ENCODE measurements around the gene SEC24D.
"Not testable (repeated sequence)": the region's sequence is repeated elsewhere in the genome, so short reads cannot be mapped to it uniquely, and the experiment has no call there.

The SEC24D gene

DNA sequence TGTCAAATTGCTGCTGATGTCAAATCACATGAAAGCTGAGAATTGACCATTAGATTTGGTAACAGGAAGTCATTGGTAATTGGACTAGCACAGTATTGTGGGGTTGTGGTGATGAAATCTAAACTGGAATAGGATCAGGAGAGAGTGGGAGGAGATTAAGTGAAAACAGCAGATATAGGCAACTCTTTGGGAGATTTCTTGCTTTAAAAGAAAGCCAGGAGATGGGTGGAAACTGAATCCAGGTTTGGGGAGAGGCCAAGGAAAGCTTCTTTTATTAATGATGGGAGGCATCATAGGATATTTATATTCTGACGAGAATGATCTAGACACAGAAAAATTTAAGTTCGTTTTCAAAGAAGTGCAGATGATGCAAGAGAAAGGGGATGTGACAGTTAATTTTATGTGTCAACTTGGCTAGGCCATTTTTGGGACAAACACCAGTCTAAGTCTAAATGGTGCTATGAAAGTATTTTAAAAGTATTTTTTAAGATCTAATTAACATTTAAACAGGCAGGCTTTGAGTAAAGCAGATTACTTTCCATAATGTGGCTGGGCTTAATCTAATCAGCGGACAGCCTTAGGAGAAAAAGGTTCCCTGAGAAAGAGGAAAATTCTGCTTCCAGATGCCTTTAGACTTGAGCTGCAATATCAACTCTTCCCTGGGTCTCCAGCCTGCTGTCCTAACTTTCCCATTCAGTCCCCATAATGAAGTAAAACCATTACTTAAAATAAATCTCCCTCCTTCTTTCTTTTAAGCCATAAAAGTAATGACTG lies 24.7 kb downstream of the SEC24D start:
- DNase-seq, result no peak

DNA sequence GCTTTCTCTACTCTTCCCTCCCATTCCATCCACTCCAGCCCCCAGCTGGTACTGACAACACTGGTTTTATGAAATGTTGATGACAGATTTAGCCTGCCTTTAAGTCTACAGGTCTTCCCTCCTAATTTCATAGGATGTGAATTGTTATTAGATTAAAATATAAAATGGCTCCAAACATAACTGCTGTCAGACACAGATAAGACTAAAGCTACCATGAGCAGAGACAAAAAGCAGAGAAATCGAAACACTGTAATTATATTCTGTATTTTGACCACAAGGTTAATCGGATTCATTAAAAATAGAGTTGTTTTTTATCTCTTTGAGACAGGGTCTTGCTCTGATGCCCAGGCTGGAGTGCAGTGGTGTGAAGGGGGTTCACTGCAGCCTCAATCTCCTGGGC lies 28.3 kb downstream of the SEC24D start:
- DNase-seq, result no peak

DNA sequence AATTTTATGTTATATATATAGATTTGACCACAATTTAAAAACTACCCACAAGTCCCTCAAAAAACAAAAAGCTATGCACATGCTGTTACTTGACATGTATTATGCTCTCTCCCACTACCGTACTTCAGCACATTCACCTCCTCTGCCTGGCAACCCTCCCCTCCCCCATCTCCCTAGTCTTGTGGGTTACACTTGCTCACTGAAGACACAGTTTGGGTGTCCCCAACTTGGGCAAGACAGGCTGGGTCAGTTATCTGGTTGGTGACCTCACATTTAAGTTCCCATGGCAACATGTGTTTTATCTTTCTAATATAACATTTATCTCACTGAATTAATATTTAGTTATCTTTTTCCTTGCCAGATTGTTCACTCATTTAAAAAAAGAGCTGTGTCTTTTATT lies 32.7 kb downstream of the SEC24D start:
- DNase-seq, result no peak

DNA sequence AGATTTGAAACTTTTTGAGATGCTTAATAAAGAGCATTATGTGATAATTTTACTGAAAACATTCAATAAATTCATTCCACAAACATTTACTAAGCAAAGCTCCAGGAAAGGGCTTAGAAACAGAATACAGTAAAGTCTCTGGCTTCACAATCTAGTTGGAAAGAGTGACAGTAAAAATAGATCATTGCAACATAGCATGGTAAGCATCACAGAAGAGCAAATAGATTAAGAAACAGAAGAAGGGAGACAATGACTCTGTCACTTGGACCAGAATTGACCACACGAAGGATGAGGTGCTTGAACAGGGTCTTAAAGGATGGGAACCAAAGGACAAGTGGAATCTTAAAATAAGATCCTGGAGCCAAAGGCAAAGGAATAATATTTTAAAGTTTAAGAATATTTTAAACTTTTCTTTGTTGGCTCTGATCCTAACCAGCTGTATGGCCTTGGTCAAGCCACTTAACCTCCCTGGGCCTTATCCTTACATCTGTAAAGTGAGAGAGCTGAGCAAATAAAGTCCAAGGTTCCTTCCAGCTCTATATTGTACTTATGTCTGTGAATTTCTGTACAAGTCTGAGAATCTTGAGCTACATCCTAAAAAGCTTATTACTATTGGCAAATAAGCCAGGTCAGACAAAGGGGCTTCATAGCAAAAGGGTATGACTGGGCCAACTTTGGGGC lies 33.9 kb downstream of the SEC24D start:
- DNase-seq, result no peak

DNA sequence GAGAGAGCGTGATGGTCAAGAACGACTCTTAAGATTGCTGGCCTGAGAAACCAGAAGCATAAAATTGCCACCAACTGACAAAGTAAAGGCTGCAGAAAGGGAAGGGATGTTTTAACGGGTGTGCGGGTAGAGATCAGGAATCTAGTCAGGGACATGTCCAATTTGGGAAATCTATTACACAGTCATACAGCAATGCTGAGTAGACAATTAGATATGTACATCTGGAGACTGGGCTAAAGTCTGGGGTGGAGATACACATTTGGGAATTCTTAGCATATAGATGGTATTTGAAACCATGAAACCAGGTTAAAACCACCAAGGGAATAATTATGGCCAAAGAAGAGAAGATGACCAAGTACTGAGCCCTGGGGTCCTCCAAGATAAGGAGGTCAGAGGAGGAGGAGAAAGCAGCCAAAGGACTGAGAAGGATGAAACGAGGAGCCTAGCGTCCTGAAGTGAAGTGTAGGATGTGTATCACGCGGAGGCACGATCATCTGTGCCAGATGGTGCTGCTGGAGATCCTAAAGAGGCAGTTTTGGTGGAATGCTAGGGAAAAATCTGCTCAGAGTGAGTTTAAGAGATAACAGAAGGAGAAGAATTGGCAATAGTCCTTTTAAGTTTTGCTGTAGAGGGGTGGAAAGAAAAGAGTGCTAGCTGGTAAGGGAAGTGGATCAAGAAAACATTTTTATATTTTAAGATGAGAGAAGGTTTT lies 36.5 kb downstream of the SEC24D start:
- no peak for DNase-seq

DNA sequence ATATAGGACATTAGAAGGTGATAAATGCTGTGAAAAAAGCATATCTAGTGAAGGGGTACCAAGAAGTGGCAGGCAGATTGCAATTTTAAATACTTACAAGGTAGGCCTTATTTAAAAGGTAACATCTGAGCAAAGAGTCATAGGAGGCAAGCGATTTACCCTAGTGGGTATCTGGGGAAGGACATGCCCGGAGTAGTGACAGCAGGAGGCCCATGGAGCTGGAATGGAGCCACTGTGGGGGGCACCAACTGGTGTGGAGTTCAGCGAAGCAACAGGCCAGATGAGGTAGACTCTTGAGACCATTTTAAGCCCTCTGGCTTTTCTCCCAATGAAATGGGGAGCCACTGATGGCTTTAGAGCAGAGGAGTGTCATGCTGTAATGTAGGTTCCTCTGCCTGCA lies 37.3 kb downstream of the SEC24D start:
- DNase-seq, result no peak

DNA sequence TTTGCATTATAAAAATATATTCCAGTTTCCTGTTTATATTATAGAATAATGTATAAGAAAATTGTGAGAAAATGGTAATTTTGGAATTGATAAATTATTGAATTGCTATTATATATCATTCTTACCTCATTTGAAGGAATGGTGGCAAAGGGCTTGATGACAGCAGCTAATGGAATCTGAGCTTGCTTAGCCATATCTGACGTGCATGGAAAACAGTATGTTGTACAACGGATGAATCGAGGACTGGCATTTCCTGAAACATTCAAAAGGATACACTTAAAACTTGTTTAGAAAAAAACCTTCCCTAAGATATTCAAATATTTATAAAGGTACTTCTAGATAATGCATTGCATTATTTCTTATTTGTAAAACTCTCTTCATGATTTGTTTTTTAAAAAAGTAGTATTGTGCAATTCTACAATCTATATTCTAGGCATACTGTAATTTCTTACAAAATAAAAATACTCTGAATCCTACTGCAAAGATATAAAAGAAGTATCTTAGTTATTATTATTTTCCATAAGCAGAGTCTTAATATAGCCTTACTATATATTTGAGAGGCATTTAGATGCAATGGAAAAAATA lies 38.3 kb downstream of the SEC24D start:
- no peak for DNase-seq

DNA sequence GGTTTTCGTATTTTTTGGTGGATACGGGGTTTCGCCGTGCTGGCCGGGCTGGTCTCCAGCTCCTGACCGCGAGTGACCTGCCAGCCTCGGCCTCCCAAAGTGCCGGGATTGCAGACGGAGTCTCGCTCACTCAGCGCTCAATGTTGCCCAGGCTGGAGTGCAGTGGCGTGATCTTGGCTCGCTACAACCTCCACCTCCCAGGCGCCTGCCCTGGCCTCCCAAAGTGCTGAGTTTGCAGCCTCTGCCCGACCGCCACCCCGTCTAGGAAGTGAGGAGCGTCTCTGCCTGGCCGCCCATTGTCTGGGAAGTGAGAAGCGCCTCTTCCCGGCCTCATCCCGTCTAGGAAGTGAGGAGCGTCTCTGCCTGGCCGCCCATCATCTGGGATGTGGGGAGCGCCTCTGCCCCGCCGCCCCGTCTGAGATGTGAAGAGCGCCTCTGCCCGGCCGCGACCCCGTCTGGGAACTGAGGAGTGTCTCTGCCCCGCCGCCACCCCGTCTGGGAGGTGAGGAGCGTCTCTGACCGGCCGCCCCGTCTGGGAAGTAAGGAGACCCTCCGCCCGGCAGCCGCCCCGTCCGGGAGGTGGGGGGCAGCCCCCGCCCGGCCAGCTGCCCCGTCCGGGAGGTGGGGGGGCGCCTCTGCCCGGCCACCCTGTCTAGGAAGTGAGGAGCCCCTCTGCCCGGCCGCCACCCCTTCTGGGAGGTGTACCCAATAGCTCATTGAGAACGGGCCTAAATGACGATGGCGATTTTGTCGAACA lies 44.1 kb downstream of the SEC24D start:
- DNase-seq, result not testable (repeated sequence)

DNA sequence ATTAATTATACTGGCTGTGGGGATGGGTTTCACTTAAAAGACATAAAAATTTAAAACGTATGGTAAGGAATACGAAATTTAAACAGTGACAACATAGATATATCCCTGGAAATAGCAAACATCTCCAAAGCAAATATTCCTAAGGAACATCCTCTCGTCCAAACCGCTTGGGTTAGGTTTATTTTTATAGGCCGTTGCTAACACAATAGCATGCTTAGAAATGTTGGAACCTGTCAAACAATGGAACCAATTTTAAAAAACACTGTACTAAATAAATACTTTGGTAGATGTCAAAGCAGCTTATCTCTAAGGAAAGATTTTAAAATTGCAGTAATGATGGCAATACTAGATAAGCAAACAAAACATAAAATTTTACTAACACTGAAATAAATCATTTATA lies 45.4 kb downstream of the SEC24D start:
- no peak for DNase-seq

DNA sequence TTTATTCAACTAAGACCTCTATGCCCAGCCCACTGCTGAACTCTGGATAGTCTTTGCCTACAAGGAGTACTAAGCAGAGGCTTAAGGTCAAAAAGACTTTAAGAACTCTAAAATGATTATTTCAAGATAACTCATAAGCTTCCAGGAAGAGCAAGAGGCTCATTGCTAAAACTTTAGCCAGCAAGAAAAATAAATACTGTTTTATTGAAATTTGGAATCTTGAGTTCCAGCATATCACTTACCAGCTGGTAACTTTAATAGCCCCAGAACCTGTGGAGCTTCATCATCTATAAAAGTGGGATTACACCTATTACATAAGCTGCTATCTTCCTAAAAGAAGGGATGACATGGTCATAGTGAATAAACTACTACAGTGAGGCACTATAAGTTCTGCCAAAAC lies 47.0 kb downstream of the SEC24D start:
- DNase-seq, result no peak

DNA sequence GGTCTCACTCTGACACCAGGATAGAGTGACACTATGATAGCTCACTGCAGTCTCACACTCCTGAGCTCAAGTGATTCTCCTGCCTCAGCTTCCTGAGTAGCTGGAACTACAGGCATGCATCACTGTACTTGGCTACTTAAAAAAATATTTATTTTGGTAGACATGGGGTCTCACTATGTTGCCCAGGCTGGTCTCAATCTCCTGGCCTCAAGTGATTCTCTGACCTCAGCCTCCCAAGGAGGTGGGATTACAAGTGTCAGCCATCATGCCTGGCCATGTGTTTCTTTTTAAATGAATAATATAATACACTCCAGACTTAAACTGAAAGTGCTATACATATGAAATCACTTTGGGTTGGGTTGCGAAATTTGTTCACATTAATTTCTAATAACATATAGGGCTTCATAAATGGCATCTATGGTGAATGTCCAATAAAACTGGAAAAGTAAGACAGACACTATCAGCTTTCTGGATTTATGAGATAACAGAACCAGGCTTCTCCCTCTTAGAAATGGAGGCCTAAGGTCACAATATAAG lies 48.0 kb downstream of the SEC24D start:
- DNase-seq, result no peak

DNA sequence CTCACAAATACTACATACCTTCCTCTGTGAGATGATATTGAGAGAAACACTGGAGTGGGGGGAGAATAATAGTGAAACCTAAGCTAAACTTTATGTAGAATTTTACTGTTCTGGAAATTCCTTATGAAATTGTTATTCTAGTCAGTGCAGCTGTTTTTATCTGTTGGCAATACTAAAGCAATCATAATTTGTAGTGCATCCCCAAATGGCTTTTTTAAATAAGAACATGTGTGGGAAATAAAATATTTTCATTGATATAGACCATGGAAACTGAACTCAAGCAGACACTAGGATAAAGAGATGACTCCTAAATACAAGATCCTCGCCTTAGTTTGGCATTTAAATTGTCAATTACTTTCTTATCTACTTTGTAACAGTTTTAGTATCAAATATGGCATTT lies 51.1 kb downstream of the SEC24D start:
- no peak for DNase-seq

DNA sequence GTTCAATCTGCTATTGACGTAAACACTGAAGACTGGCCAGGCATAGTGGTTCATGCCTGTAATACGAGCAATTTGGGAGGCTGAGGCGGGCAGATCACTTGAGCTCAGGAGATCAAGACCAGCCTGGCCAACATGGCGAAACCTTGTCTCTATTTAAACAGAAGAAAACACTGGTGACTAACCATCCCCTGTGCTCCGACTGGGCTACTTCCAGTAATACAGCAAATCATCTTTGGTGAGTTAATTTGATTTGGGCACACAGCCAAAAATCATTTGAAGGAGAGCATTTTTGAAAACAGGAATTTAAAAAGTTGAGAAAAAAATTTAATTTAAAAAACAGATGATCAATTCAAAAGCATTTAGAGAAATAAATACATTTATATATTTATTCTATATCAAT lies 52.0 kb downstream of the SEC24D start:
- no peak for DNase-seq

DNA sequence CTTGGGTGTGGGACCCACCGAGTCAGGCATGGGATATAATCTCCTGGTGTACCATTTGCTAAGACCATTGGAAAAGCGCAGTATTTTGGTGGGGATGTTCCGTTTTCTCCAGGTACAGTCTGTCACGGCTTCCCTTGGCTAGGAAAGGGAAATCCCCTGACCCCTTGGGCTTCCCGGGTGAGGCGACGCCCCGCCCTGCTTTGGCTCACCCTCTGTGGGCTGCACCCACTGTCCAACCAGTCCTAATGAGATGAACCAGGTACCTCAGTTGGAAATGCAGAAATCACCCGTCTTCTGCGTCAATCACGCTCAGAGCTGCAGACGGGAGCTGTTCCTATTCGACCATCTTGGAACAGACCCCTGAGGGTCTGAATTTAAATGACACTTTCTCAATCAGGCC lies 53.0 kb downstream of the SEC24D start:
- DNase-seq, result not testable (repeated sequence)

DNA sequence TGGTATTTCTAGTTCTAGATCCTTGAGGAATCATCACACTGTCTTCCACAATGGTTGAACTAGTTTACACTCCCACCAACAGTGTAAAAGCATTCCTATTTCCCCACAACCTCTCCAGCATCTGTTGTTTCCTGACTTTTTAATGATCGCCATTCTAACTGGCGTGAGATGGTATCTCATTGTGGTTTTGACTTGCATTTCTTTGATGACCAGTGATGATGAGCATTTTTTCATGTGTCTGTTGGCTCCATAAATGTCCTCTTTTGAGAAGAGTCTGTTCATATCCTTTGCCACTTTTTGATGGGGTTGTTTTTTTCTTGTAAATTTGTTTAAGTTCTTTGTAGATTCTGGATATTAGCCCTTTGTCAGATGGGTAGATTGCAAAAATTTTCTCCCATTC lies 58.3 kb downstream of the SEC24D start:
- DNase-seq, result not testable (repeated sequence)

DNA sequence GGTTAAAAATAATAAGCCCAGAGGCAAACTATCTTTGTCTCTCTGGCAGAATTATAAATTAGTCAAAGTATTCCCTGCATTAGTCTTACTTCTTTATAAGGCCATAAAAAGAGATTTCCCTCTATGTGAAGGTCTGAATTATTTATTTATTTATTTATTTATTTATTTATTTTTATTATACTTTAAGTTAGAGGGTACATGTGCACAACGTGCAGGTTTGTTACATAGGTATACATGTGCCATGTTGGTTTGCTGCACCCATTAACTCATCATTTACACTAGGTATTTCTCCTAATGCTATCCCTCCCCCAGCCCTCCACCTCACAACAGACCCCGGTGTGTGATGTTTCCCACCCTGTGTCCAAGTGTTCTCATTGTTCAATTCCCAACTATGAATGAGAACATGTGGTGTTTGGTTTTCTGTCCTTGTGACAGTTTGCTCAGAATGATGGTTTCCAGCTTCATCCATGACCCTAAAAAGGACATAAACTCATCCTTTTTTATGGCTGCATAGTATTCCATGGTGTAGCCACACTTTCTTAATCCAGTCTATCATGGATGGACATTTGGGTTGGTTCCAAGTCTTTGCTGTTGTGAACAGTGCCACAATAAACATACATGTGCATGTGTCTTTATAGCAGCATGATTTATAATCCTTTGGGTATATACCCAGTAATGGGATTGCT lies 58.8 kb downstream of the SEC24D start:
- DNase-seq, result not testable (repeated sequence)

DNA sequence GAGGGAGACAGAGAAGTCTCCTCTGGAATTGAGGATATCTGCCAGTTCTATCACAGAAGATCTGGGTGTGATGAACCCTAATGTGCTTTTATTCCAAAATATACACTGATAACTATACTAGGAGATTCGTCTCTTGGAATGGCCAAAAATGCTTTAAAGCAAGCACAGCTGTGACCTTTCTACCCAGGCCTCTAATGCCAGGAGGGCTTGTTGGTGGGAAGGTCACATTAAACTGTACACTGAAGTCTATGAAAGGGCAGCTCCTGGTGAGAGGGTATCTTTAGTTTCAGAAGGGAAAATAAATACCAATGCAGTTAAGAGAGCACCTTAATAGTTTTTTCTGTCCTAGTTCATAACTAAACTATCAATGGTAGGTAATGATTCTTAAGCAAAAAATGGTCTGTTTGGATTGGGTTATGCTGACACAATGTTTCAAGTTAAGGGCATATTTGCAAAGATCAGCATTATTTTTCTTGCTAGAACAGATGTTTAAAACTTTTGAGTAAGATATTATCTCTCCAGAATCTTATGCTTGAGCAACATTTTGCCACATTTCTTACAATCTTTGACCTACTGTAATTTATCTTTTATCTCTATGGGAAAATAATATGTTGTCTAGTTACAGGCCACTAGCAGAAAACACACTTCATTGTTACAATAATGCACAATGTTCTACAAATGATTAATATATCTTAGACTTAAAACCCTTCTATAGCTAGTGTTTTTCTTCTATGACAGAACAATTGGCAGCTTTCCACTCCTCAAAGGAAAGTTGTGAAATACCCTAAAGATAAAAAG lies 59.6 kb downstream of the SEC24D start:
- no peak for DNase-seq

DNA sequence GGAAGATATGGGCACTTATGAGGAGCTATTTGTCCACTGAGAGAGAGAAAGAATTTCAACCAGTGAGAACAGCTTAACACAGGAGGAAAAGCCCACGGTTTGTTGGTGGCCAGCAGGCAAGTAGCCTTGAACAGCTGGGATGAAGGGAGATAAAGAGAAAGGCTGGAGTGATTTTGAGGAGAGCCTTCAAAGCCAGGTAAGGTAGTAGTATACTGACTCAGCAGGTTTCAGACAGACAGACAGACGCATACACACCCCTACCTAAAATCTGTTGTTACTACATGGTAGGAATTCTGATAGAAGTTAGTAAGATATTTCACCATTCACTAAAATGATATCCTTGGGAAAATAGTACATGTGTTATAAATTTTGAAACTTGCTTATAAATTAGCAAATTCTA lies 60.5 kb downstream of the SEC24D start:
- DNase-seq, result no peak

DNA sequence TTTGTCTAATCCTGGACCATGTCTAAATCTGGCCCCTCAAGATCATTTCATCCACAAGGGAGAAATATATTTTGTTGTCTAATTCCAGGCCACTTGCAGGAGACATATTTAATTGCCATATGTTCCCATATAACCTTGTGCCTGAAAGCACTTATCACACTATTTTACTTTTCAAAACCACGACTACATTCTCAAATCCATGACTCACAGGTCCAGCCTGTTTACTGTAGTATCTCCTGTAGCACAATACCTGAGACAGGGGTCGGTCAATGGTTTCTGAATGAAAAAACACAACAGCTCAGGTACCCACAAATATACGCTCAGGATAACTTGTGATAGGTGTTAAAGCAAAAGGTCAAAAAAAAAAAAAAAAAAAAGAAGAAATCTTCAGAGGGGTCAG lies 60.9 kb downstream of the SEC24D start:
- DNase-seq, result no peak

DNA sequence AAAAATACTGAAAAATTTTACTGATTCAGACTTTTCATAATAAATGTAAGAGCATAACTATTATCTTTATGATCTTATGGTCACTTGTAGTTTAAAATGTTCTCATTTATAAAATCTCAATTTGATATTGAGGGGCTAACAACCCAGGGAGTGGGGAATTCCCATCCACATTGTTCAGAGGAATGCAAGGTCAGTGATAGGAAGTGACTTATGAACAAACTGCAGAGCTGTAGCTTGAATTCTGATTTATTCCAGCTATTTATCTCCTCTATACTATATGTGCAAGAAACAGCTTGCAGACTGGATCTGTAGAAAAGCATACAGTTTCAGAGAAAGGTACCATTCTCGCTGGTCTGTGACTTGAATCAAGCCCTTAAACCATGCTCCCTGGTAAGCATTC lies 61.6 kb downstream of the SEC24D start:
- no peak for DNase-seq

DNA sequence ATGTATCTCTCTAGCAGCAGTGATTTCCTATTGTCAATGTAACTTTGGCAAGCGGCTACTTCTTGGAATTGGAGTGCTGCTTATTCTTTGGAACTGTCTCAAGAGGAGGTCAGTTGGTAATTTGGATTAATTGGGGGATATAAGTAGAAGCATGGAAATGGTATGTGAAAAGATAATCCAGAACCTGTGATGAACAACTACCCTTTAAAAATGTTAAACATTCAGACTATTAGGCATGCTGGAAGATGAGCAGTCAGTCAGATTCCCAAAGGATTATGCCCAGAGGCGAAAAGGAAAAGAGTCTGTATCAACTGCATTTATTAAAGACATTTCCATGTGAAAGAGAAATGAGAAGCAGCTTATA lies 62.5 kb downstream of the SEC24D start:
- no peak for DNase-seq

Measured in NCI-H1105 treated with DMSO at 0.1 percent for 48 hours (cell line).